H9 (cell line): Measurements from ENCODE around the gene KDM4C. TPM values are rescaled to one million over a fixed set of nuclear protein-coding genes. Genes with fewer than 3 reads are reported as not detected.

Experiments
- DNase-seq: peaks from one replicate; pipeline ENCODE4 v3.0.0-alpha.2; 2017
- H2AFZ ChIP-seq: one replicate; pipeline ENCODE4 v1.6.1; 2013; ENCODE audit warnings: mild to moderate bottlenecking, low read length, control low read depth, moderate library complexity
- H2AK5ac ChIP-seq: 2 replicates; pipeline ENCODE4 v1.6.1; 2013; ENCODE audit warnings: low read length, control low read depth, mixed read lengths; ENCODE audit not compliant: insufficient read length
- H2BK120ac ChIP-seq: one replicate; pipeline ENCODE4 v1.6.1; 2013; ENCODE audit warnings: low read depth, mild to moderate bottlenecking, low read length, control low read depth, inconsistent platforms; ENCODE audit not compliant: poor library complexity, severe bottlenecking
- H2BK12ac ChIP-seq: 2 replicates; pipeline ENCODE4 v1.6.1; 2013; ENCODE audit warnings: low read length, control low read depth, mixed read lengths, low read depth; ENCODE audit not compliant: insufficient read length
- H2BK15ac ChIP-seq: 2 replicates; pipeline ENCODE4 v1.6.1; 2013; ENCODE audit warnings: low read depth, low read length, control low read depth
- H2BK20ac ChIP-seq: one replicate; pipeline ENCODE4 v1.6.1; 2013; ENCODE audit warnings: low read depth, mild to moderate bottlenecking, low read length, control low read depth, inconsistent platforms; ENCODE audit not compliant: poor library complexity, severe bottlenecking
- H2BK5ac ChIP-seq: 2 replicates; pipeline ENCODE4 v1.6.1; 2013; ENCODE audit warnings: low read length, control low read depth, mixed read lengths; ENCODE audit not compliant: insufficient read length
- H3K14ac ChIP-seq: 2 replicates; pipeline ENCODE4 v1.6.1; 2013; ENCODE audit warnings: low read length, control low read depth; ENCODE audit not compliant: insufficient read depth
- H3K18ac ChIP-seq: 2 replicates; pipeline ENCODE4 v1.6.1; 2013; ENCODE audit warnings: low read depth, mild to moderate bottlenecking, mixed read lengths, low read length, control low read depth; ENCODE audit not compliant: insufficient read length
- H3K23ac ChIP-seq: 2 replicates; pipeline ENCODE4 v1.6.1; 2013; ENCODE audit warnings: low read length, control low read depth, mixed read lengths, low read depth; ENCODE audit not compliant: insufficient read length
- H3K23me2 ChIP-seq: 2 replicates; pipeline ENCODE4 v1.6.1; 2013; ENCODE audit warnings: low read depth, mild to moderate bottlenecking, mixed read lengths, low read length, control low read depth; ENCODE audit not compliant: insufficient read length, poor library complexity, severe bottlenecking
- H3K27ac ChIP-seq: 2 replicates; pipeline ENCODE4 v1.5.1; 2013; ENCODE audit warnings: low read length, control low read depth, mixed read lengths, low read depth; ENCODE audit not compliant: insufficient read length
- H3K27me3 ChIP-seq: 2 replicates; pipeline ENCODE4 v1.6.1; 2013; ENCODE audit warnings: low read length, control low read depth, inconsistent platforms; ENCODE audit not compliant: insufficient read depth
- H3K4ac ChIP-seq: 2 replicates; pipeline ENCODE4 v1.6.1; 2013; ENCODE audit warnings: low read depth, mild to moderate bottlenecking, control low read depth, inconsistent platforms, low read length, moderate library complexity
- H3K4me1 ChIP-seq: 2 replicates; pipeline ENCODE4 v1.6.1; 2013; ENCODE audit warnings: low read length, control low read depth, inconsistent platforms; ENCODE audit not compliant: insufficient read depth
- H3K4me2 ChIP-seq: 2 replicates; pipeline ENCODE4 v1.6.1; 2013; ENCODE audit warnings: low read length, control low read depth, mixed read lengths; ENCODE audit not compliant: insufficient read length, insufficient read depth
- H3K56ac ChIP-seq: 2 replicates; pipeline ENCODE4 v1.6.1; 2013; ENCODE audit warnings: low read depth, mild to moderate bottlenecking, mixed read lengths, low read length, control low read depth; ENCODE audit not compliant: insufficient read length
- H3K79me1 ChIP-seq: 2 replicates; pipeline ENCODE4 v1.6.1; 2013; ENCODE audit warnings: low read depth, mild to moderate bottlenecking, moderate library complexity, low read length, control low read depth, inconsistent platforms; ENCODE audit not compliant: insufficient read depth, poor library complexity, severe bottlenecking
- H3K79me2 ChIP-seq: 2 replicates; pipeline ENCODE4 v1.6.1; 2013; ENCODE audit warnings: low read length, control low read depth, inconsistent platforms; ENCODE audit not compliant: insufficient read depth
- H3K9ac ChIP-seq: 2 replicates; pipeline ENCODE4 v1.6.1; 2013; ENCODE audit warnings: low read length, control low read depth, mixed read lengths; ENCODE audit not compliant: insufficient read length; ENCODE audit errors: extremely low read depth
- H3K9me3 ChIP-seq: one replicate; pipeline ENCODE4 v1.6.1; 2013; ENCODE audit warnings: low read depth, low read length, inconsistent platforms; ENCODE audit not compliant: control insufficient read depth
- H3T11ph ChIP-seq: one replicate; pipeline ENCODE4 v1.6.1; 2013; ENCODE audit warnings: mild to moderate bottlenecking, low read length, control low read depth, inconsistent platforms
- H4K20me1 ChIP-seq: one replicate; pipeline ENCODE4 v1.6.1; 2013; ENCODE audit not compliant: control insufficient read depth, insufficient read length, insufficient read depth
- H4K5ac ChIP-seq: 2 replicates; pipeline ENCODE4 v1.6.1; 2013; ENCODE audit warnings: low read depth, mild to moderate bottlenecking, mixed read lengths, low read length, control low read depth; ENCODE audit not compliant: insufficient read length
- H4K8ac ChIP-seq: replicated peaks from 2 replicates; pipeline ENCODE4 v1.6.1; 2013; ENCODE audit warnings: low read length, control low read depth, mixed read lengths, low read depth; ENCODE audit not compliant: insufficient read length
- H4K91ac ChIP-seq: 2 replicates; pipeline ENCODE4 v1.6.1; 2013; ENCODE audit warnings: low read depth, mild to moderate bottlenecking, moderate library complexity, mixed read lengths, low read length, control low read depth; ENCODE audit not compliant: insufficient read length
- H3K27ac Mint-ChIP-seq, 3 experiments: 2 replicates in 2 of 3; 3 replicates in 1 of 3; pipeline ENCODE4 v1.8.0; 2020 to 2021; ENCODE audit warnings: mixed read lengths in 3 of 3, mild to moderate bottlenecking in 1 of 3, moderate library complexity in 1 of 3
- H3K27me3 Mint-ChIP-seq: 2 replicates; pipeline ENCODE4 v1.8.0; 2021; ENCODE audit warnings: low read depth, mild to moderate bottlenecking, moderate library complexity, mixed read lengths
- H3K36me3 Mint-ChIP-seq, 3 experiments: 2 replicates in 2 of 3; 3 replicates in 1 of 3; pipeline ENCODE4 v1.8.0; 2020 to 2021; ENCODE audit warnings: low read depth in 3 of 3, mixed read lengths in 3 of 3; ENCODE audit not compliant: insufficient read depth in 1 of 3
- H3K4me1 Mint-ChIP-seq, 2 experiments: 2 replicates each; pipeline ENCODE4 v1.8.0; 2020; ENCODE audit warnings: mixed read lengths in 2 of 2
- H3K4me3 Mint-ChIP-seq, 2 experiments: 2 replicates in 1 of 2; 3 replicates in 1 of 2; pipeline ENCODE4 v1.8.0; 2020 to 2021; ENCODE audit warnings: mild to moderate bottlenecking in 2 of 2, mixed read lengths in 2 of 2, moderate library complexity in 1 of 2
- H3K9me3 Mint-ChIP-seq, 2 experiments: 2 replicates in 1 of 2; 3 replicates in 1 of 2; pipeline ENCODE4 v1.8.0; 2020; ENCODE audit warnings: mild to moderate bottlenecking in 2 of 2, mixed read lengths in 2 of 2, moderate library complexity in 1 of 2
- CTCF ChIP-seq: fragments of 200-600 bp; sonication (generic); conservative IDR thresholded peaks from 3 replicates; pipeline ENCODE4 v1.8.0; 2021; ENCODE audit warnings: antibody characterized with exemption, mild to moderate bottlenecking
- WGBS: extraction: QIAGEN DNeasy Blood & Tissue Kit; methylation state at CpG from one replicate; pipeline ENCODE4 v1.1.7; 2013; ENCODE audit warnings: missing lambda C conversion rate, low lambda C conversion rate, mixed read lengths; ENCODE audit not compliant: insufficient read length; ENCODE audit errors: extremely low coverage; 5-methylcytosine and 5-hydroxymethylcytosine counted together
- total RNA-seq: library from RNA; stranded (reverse); gene quantifications from 2 replicates; pipeline ENCODE4 v1.2.1, GENCODE V29; 2021

The KDM4C gene
- total RNA-seq, 1 experiment from 2014 or later, result 24.0 TPM

GRCh38 chr9:7086389-7086788 is 328.6 kb downstream of the KDM4C start:
- no CpG with 5 or more reads among the region's 3 CpGs for WGBS
- no peak overlapping the region for H3K27ac ChIP-seq
- no peaks in the 10 kb centered on the region for H4K20me1 ChIP-seq
- no peak overlapping the region for H2BK12ac ChIP-seq
- no peak overlapping the region for H3T11ph ChIP-seq
- H3K9me3 ChIP-seq, result no peaks in the 10 kb centered on the region
- DNase-seq, result no peak
- H2BK20ac ChIP-seq, result no peak overlapping the region
- no peak overlapping the region for H3K4me2 ChIP-seq
- Mint-ChIP-seq H3K9me3 (no peaks in the 10 kb centered on the region), H3K4me1 (peaks cover 2 to 16% of the 10 kb centered on the region in 2 experiments; a peak in 3 of 4 replicates), H3K27me3 (no peaks in the 10 kb centered on the region; the same call in 1 of the 2 replicates), H3K4me3 (no peak overlapping the region), H3K36me3 (no peaks in the 10 kb centered on the region), H3K27ac (no peak overlapping the region)
- H2BK5ac ChIP-seq, result no peak overlapping the region
- no peaks in the 10 kb centered on the region for H3K23me2 ChIP-seq
- no peak overlapping the region for H4K5ac ChIP-seq
- H3K14ac ChIP-seq, result no peak overlapping the region
- H3K9ac ChIP-seq, result no peak overlapping the region
- H2BK120ac ChIP-seq, result no peak overlapping the region
- H3K79me2 ChIP-seq, result no peaks in the 10 kb centered on the region
- TF ChIP-seq CTCF, result no peak
- H2BK15ac ChIP-seq, result no peak overlapping the region
- no peak overlapping the region for H3K18ac ChIP-seq
- H2AK5ac ChIP-seq, result no peak overlapping the region
- H4K8ac ChIP-seq, result no peak overlapping the region
- H4K91ac ChIP-seq, result no peak overlapping the region
- no peak overlapping the region for H3K4ac ChIP-seq
- H3K79me1 ChIP-seq, result no peaks in the 10 kb centered on the region
- H3K27me3 ChIP-seq, result no peaks in the 10 kb centered on the region
- no peak overlapping the region for H3K56ac ChIP-seq
- H3K4me1 ChIP-seq, result no peaks in the 10 kb centered on the region
- no peak overlapping the region for H2AFZ ChIP-seq
- no peak overlapping the region for H3K23ac ChIP-seq
